ENCODE results near the gene ATP8A1.

The ATP8A1 gene

GRCh38 chr4:42360256-42360669 lies 296.6 kb downstream of the ATP8A1 start:
- no peak for DNase-seq (ENCODE audit: low read depth in 1 of 2, low spot score in 1 of 2)
- in situ Hi-C loops (cut with HindIII; ENCODE audit: low pct_unique_long_range_greater_than_20kb, low sequenced_read_pairs) = no loop called here
- no peak for TF ChIP-seq JUND (IDR thresholded peaks at IDR 0.05; ENCODE audit: low read depth)

DNA sequence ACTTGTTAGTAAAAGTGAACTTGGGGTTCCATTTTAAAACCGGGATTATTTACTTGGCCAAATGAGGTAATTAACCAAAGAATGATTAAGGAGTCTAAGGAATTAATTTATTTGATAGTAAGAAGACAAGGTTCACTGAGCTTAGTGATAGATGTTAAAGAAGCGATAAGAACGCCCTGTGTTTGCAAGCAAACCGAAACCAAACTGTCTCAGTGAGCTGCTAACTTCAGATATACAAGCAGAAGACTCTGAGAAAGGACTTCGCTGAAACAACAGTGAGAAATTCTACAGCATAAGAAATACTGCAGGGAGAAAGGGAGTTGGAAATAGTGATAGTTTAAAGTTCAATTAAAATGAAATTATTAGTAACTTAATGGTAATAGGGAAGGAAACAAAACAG lies 297.2 kb downstream of the ATP8A1 start:
- DNase-seq (ENCODE audit: low read depth in 1 of 2, low spot score in 1 of 2) = no peak
- in situ Hi-C loops (cut with HindIII; ENCODE audit: low pct_unique_long_range_greater_than_20kb, low sequenced_read_pairs) = no loop called here
- TF ChIP-seq JUND (IDR thresholded peaks at IDR 0.05; ENCODE audit: low read depth) = no peak
